ENCODE results near the gene CFAP92.

Gene CFAP92

GRCh38 chr3:129003578-129004112 lies 9.8 kb upstream of the CFAP92 start:
- Histone ChIP-seq H3K4me1 (ENCODE audit: insufficient read depth, low read length, severe bottlenecking) (peaks cover 9% of the 10 kb centered on the region), H3K9me3 (ENCODE audit: low read length) (no peaks in the 10 kb centered on the region), H3F3A (ENCODE audit: insufficient read depth, low read length) (no peaks in the 10 kb centered on the region), H4K20me1 (ENCODE audit: insufficient read depth, low read length) (no peaks in the 10 kb centered on the region), H3K36me3 (ENCODE audit: insufficient read depth, low read length) (no peaks in the 10 kb centered on the region), H3K4me3 (ENCODE audit: low read depth, low read length, poor library complexity, severe bottlenecking) (peak overlapping the region; percentile 52), H3K9ac (ENCODE audit: low read length) (peak overlapping the region; percentile 16; the same call in 1 of the 2 replicates), H3K9me2 (ENCODE audit: low read depth, low read length) (no peaks in the 10 kb centered on the region), H2AFZ (ENCODE audit: low read length) (no peak overlapping the region), H3K27me3 (ENCODE audit: insufficient read depth, low read length) (peaks cover 4% of the 10 kb centered on the region; the same call in 1 of the 2 replicates), H3K4me2 (ENCODE audit: low read length) (peak overlapping the region; percentile 66), H3K79me2 (ENCODE audit: insufficient read depth, low read length) (no peaks in the 10 kb centered on the region), H3K27ac (ENCODE audit: low read depth, low read length, poor library complexity, severe bottlenecking) (no peak overlapping the region)
- TF ChIP-seq EZH2 (IDR thresholded peaks at IDR 0.05; ENCODE audit: borderline replicate concordance, low read length): no peak
- peak; percentile 28 for TF ChIP-seq CTCF (IDR thresholded peaks at IDR 0.05; ENCODE audit: low read length)

GRCh38 chr3:129002573-129003569 lies 9.0 kb upstream of the CFAP92 start:
- no peak overlapping the region for H3K27ac ChIP-seq (ENCODE audit: low read depth, low read length, poor library complexity, severe bottlenecking)
- TF ChIP-seq CTCF (IDR thresholded peaks at IDR 0.05; ENCODE audit: low read length) (0 out of 2 replicates have a peak, but pooled peaks have one; percentile 3), EZH2 (IDR thresholded peaks at IDR 0.05; ENCODE audit: borderline replicate concordance, low read length) (no peak)
- H4K20me1 ChIP-seq (ENCODE audit: insufficient read depth, low read length): no peaks in the 10 kb centered on the region
- peak overlapping the region; percentile 66 for H3K4me2 ChIP-seq (ENCODE audit: low read length)
- H3F3A ChIP-seq (ENCODE audit: insufficient read depth, low read length): no peaks in the 10 kb centered on the region
- no peaks in the 10 kb centered on the region for H3K79me2 ChIP-seq (ENCODE audit: insufficient read depth, low read length)
- H3K27me3 ChIP-seq (ENCODE audit: insufficient read depth, low read length): peaks cover 4% of the 10 kb centered on the region; the same call in 1 of the 2 replicates
- peak overlapping the region; percentile 52 for H3K4me3 ChIP-seq (ENCODE audit: low read depth, low read length, poor library complexity, severe bottlenecking)
- no peaks in the 10 kb centered on the region for H3K9me3 ChIP-seq (ENCODE audit: low read length)
- H3K9ac ChIP-seq (ENCODE audit: low read length): peak overlapping the region; percentile 16; the same call in 1 of the 2 replicates
- no peaks in the 10 kb centered on the region for H3K36me3 ChIP-seq (ENCODE audit: insufficient read depth, low read length)
- no peak overlapping the region for H2AFZ ChIP-seq (ENCODE audit: low read length)
- no peaks in the 10 kb centered on the region for H3K9me2 ChIP-seq (ENCODE audit: low read depth, low read length)
- peaks cover 9% of the 10 kb centered on the region for H3K4me1 ChIP-seq (ENCODE audit: insufficient read depth, low read length, severe bottlenecking)

- no peak overlapping the region for H3K4me3 ChIP-seq (ENCODE audit: low read depth, low read length, poor library complexity, severe bottlenecking)
Measured at GRCh38 chr3:129001806-129002572, 8.1 kb upstream of the CFAP92 start.

More at GRCh38 chr3:129001806-129002572, 8.1 kb upstream of the CFAP92 start:
- H2AFZ ChIP-seq (ENCODE audit: low read length): no peak overlapping the region
- no peaks in the 10 kb centered on the region for H3K9me3 ChIP-seq (ENCODE audit: low read length)
- H3K9ac ChIP-seq (ENCODE audit: low read length): no peak overlapping the region
- H3K36me3 ChIP-seq (ENCODE audit: insufficient read depth, low read length): no peaks in the 10 kb centered on the region
- H3K9me2 ChIP-seq (ENCODE audit: low read depth, low read length): no peaks in the 10 kb centered on the region
- TF ChIP-seq CTCF (IDR thresholded peaks at IDR 0.05; ENCODE audit: low read length) (no peak), EZH2 (IDR thresholded peaks at IDR 0.05; ENCODE audit: borderline replicate concordance, low read length) (no peak)
- H3K4me1 ChIP-seq (ENCODE audit: insufficient read depth, low read length, severe bottlenecking): peaks cover 9% of the 10 kb centered on the region
- no peaks in the 10 kb centered on the region for H3K79me2 ChIP-seq (ENCODE audit: insufficient read depth, low read length)
- H4K20me1 ChIP-seq (ENCODE audit: insufficient read depth, low read length): no peaks in the 10 kb centered on the region
- H3K27ac ChIP-seq (ENCODE audit: low read depth, low read length, poor library complexity, severe bottlenecking): no peak overlapping the region
- no peak overlapping the region for H3K4me2 ChIP-seq (ENCODE audit: low read length)
- no peaks in the 10 kb centered on the region for H3F3A ChIP-seq (ENCODE audit: insufficient read depth, low read length)
- peaks cover 2% of the 10 kb centered on the region; the same call in 1 of the 2 replicates for H3K27me3 ChIP-seq (ENCODE audit: insufficient read depth, low read length)

All from OCI-LY1 (cell line).